ENCODE data around the gene TMEM247.

GRCh38 chr2:46508759-46509158 is 29.4 kb downstream of the TMEM247 start:
- no peak for TF ChIP-seq CTCF (IDR thresholded peaks at IDR 0.05)
- no peak for TF ChIP-seq POLR2AphosphoS5 (IDR thresholded peaks at IDR 0.05)
- TF ChIP-seq POLR2A (IDR thresholded peaks at IDR 0.05), result no peak
